HPDE6-E6E7 (cell line): ENCODE data around the gene RALY.

Source experiments
- DNase-seq: peaks from one replicate; pipeline ENCODE4 v3.0.0; 2011; ENCODE audit warnings: missing footprints; ENCODE audit errors: extremely low spot score

RALY gene

GRCh38 chr20:34076952-34077351, 83.2 kb downstream of the RALY start:
- DNase-seq, result no peak

- no peak for DNase-seq
These were observed 84.8 kb downstream of the RALY start for GRCh38 chr20:34078540-34078939.

GRCh38 chr20:34079818-34080217, 86.1 kb downstream of the RALY start:
- no peak for DNase-seq

- no peak for DNase-seq
These were observed 88.6 kb downstream of the RALY start for GRCh38 chr20:34082232-34082887.

- peak; percentile 97 for DNase-seq
These were observed 89.4 kb downstream of the RALY start for GRCh38 chr20:34083137-34083536.

GRCh38 chr20:34083781-34084180, 90.1 kb downstream of the RALY start:
- DNase-seq, result no peak

GRCh38 chr20:34084227-34084923, 90.7 kb downstream of the RALY start:
- DNase-seq, result no peak

- DNase-seq, result no peak
These were observed 91.9 kb downstream of the RALY start for GRCh38 chr20:34085544-34086040.

GRCh38 chr20:34088305-34089174, 94.8 kb downstream of the RALY start:
- no peak for DNase-seq

GRCh38 chr20:34089175-34089479, 95.4 kb downstream of the RALY start:
- DNase-seq, result no peak

GRCh38 chr20:34089655-34090345, 96.1 kb downstream of the RALY start:
- no peak for DNase-seq

- no peak for DNase-seq
These were observed 96.9 kb downstream of the RALY start for GRCh38 chr20:34090645-34091044.

GRCh38 chr20:34091637-34092200, 98.0 kb downstream of the RALY start:
- no peak for DNase-seq

GRCh38 chr20:34093895-34094294, 100.2 kb downstream of the RALY start:
- DNase-seq, result no peak

- DNase-seq, result no peak
These were observed 102.1 kb downstream of the RALY start for GRCh38 chr20:34095825-34096224.

GRCh38 chr20:34096699-34097444, 103.2 kb downstream of the RALY start:
- DNase-seq, result no peak

- no peak for DNase-seq
These were observed 104.9 kb downstream of the RALY start for GRCh38 chr20:34098570-34098969.

- no peak for DNase-seq
These were observed 106.0 kb downstream of the RALY start for GRCh38 chr20:34099675-34100074.

GRCh38 chr20:34100576-34100975, 106.9 kb downstream of the RALY start:
- DNase-seq, result no peak

- no peak for DNase-seq
These were observed 108.6 kb downstream of the RALY start for GRCh38 chr20:34102342-34102741.

- no peak for DNase-seq
These were observed 110.3 kb downstream of the RALY start for GRCh38 chr20:34104059-34104458.
